ENCODE data around the gene PRLH.

The PRLH gene, protein sequence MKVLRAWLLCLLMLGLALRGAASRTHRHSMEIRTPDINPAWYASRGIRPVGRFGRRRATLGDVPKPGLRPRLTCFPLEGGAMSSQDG

DNA sequence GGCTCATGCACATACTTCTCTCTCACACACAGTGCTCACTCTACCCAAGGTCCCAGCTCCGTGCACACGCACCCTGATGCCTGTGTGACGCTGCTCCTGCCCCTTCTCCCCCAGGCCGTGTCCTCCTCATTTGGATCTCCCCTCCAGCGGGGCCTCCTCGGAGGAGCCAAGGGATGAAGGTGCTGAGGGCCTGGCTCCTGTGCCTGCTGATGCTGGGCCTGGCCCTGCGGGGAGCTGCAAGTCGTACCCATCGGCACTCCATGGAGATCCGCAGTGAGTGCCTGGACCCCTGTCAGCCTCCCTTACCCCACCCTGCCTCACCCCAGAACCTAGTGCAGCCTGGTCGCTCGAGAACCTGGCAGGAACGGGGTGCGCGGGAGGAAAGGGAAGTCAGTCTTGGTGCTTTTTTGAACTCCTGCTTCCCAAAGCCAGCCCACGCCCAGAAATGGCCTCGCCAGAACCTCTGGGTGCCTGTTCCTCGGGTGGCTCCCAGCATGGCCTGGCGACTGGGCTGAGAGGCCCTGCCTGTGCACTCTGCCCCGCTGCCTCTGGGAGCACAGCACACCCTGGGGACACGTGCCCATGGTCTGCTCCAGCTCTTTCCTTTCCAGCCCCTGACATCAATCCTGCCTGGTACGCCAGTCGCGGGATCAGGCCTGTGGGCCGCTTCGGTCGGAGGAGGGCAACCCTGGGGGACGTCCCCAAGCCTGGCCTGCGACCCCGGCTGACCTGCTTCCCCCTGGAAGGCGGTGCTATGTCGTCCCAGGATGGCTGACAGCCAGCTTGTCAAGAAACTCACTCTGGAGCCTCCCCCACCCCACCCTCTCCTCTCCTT, at the start of gene PRLH:
TSS of gene PRLH (plus strand) at position 174 of the 835 bp plus-strand sequence. CDS start at position 174, 0 bp downstream.
- no peak for DNase-seq

DNA sequence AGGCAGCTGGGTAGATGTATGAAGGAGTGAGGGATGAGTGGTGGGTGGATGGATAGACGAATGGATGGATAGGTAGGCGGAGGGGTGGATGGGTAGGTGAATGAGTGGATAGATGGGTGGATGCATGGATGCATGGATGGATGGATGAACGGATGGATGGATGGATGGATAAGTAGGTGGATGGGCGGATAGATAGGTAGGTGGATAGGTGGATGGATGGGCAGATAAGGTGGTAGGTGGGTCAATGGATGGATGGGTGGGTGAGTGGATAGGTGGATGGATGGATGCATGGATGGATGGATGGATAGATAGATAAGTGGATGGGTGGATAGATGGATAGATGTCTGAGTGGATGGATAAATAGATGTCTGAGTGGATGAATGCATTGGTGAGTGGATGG, 49.2 kb upstream of the PRLH start:
- no peak for DNase-seq

DNA sequence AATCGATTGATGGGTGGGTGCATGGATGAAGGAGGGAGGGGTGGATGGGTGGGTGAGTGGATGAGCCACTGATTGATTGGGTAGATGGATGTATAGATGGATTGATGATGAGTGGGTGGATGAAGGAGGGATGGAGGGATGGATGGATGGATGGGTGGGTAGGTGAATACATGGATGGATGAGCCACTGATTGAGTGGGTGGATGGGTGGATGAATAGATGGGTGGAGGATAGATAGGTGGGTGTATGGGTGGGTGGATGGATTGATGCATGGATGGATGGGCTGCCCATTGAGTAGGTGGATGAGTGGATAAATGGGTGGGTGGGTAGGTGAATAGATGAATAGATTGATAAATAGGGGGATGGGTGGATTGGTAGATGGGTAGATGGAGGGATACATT, 48.4 kb upstream of the PRLH start:
- no peak for DNase-seq

DNA sequence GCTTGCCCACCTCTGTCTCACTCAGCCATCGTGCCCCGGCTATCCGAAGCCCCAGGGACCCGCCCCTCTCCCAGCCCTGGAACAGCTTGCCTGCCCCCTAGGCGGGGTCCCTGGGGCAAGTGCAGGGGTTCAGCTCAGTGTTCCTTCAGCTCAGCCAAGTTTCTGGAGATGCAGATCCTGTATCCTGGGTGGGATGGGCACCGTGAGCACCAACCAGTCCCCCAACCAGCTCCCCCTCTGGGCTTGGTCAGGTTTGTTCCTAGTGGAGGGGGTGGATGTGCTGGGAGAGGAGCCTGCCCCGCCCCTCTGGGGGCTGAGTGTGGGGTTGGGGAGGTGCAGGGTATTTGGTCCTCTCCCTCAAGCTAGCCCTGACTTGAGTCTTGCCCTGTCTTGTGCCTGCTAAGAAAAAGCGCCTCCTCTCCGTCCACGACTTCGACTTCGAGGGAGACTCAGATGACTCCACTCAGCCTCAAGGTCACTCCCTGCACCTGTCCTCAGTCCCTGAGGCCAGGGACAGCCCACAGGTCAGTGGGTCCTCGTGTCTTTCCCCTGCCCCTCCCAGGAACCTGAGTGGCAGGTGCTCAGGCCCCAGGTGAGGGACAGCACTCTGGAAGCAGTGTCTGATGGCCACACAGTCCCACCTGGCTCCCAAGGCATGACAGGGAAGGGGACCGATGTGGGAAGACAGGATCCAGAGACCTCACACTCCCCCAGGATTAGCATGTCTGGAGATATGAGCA, 46.7 kb upstream of the PRLH start:
- DNase-seq = no peak

DNA sequence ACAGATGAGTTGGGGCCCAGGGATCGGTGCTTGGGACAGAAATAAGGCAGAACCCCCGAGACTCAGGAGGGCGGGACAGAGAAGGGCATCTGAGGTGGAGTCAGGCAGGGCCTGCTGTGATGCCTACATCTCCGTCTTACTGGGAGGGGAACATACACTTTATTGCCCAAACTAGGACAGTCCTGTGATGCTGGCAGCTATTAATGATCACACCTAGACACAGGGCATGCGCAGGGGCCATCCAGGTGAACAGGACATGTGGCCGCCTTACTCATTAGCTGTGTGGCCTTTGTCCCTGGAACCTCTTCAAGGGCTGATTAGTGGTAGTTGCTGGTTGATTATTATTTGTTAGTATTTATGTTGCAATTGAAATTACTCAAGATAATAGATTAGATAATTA, 46.1 kb upstream of the PRLH start:
- no peak for DNase-seq

DNA sequence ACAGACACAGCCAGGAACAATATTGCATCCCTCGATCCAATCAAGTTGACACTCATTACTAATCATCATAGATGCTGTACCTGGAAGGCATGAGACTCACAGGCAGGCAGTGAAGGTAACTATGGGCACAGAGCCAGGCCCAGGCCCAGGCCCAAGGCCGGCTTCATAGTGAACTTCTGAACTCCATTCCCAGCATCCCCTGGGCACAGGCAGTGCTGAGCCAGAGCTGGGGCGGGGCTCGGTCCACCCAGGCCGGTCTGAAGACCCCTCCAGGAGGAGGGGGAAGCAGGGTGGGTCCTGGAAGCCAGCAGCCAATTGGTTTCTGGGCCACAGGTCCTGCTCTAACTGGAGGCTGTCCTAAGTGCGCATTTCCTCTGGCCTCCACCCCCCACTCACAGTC, 41.7 kb upstream of the PRLH start:
- DNase-seq = no peak

- DNase-seq = no peak
These were observed 40.7 kb upstream of the PRLH start for GRCh38 chr2:237525559-237526157.

- no peak for DNase-seq
These were observed 39.1 kb upstream of the PRLH start for GRCh38 chr2:237527233-237527632.

GRCh38 chr2:237527766-237528165, 38.6 kb upstream of the PRLH start:
- no peak for DNase-seq

DNA sequence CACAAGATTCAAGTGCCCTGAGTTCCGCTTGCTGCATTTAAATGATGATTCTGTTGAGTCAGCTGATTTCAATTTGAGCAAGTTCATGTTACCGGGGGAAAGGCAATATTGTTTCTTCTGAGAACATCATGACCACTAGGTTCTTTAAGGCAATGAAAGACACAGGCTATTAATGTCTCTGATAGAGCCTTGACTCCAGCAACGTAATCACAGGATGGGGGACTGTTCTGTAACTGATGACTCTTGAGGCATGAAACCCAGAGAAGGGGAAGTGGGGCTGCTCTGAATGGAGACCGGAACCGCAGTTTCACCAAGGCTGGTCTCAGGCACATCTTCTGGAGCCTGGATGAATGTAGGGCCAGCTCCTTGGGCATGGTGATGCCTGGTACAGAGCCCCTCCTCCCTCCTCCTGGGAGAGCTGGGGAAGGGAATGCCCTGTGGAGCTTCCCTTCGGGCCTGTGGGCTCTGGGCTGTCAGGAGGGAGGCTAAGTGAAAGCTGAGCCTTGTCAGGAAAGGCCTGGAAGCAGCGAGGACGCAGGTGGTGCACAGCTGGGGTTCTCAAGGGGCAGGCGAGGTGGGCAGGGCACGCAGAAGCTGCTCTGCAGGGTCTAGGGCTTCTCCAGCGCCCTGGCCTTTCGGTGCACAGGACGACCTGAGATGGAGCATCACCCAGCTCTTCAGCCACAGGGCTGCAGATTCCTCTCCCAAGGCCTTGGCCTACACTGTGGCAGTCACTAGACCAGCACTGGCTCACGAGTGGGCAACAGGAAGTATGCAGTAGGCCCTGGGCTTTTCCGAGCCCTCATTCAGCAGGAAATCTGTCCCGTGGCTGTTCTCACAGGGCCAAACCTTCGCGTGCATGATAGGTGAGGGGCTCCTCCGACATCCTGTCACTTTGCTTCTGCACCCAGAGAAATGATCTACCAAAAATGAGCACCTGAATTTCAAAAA, 36.6 kb upstream of the PRLH start:
- no peak for DNase-seq

DNA sequence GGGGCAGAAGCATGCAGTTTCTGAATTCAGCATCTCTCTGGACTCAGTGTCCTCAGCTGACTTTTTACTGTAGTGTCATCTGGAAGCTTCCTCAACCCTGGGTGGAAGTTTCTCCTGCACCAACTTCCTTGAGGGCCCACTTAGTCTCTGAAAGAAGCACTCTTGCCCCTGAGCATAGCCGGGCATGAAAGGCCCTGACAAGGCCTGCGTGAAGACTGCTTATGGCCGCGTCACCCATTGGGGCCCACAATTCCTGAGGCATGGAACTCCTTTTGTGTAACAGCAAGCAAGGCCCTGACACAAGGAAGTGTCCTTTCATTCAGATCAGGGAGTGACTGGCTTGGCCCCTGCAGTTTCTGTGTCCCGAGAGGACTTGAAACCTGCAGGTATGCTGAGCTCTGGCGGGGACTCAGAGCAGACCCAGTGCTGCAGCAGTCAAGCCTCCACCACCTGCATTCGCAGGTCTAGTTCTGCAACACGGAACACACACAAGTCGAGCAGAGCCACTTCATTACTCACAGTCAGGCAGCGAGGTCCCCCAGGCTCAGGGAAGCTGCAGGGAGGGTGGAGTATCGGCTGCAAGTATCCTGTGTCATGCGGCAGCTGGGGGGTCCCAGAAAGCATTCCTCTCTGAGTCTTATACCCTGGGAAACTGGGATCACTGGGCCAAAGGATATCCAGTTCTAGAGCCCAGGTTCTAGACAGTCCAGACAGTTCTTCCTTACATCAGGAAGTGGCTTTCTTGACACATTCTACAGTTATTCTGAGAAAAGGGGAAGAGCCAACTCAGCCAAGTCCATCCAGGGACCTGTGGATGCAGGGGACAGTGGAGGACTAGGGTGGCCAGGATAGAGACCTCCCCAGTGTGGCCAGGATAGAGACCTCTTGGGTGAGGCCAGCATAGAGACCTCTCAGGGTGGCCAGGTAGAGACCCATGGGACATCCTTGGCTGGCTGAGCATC, 35.6 kb upstream of the PRLH start:
- no peak for DNase-seq

GRCh38 chr2:237532160-237532559, 34.2 kb upstream of the PRLH start:
- DNase-seq = no peak

DNA sequence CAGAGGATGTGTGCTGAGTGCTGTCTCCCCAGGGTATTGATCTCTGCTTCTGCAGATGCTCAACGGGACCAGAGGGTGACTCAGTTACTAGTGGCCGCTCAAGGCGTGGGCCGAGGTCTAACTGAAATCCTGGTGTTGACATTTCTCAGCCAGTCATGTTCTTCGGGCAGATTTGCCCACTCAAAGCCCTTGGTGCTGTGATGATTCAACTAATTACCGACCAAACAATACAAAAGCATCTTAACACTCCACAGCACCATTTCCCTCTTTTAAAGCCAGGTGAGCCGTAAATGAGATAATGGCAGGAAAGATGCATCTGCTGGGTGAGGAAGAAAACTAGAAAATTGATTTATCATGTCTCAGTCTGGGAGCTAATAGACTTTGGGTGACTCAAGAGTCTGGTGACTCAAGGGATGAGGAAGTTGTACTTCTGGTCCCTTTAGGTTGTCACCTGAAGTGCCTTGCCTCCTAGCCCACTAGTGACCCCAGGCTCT, 32.7 kb upstream of the PRLH start:
- DNase-seq = no peak

- no peak for DNase-seq
These were observed 32.0 kb upstream of the PRLH start for GRCh38 chr2:237534380-237534779.

- no peak for DNase-seq
These were observed 30.8 kb upstream of the PRLH start for GRCh38 chr2:237535385-237536082.

DNA sequence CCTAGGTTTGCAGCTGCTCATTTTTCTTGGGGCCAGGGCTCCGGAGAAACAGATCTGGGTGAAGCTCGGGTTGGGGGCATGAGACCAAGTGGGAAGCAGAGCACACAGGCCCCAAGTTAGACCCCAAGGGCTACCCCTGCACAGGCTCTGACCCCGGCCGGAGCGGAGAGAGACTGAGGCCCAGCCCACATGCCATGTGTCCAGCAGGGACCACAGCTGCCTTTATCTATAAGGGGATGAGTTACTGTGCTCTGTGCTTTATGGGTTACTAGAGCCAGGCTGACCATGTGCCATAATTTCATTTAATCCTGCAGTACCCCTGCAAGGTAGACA, 30.3 kb upstream of the PRLH start:
- DNase-seq = no peak

DNA sequence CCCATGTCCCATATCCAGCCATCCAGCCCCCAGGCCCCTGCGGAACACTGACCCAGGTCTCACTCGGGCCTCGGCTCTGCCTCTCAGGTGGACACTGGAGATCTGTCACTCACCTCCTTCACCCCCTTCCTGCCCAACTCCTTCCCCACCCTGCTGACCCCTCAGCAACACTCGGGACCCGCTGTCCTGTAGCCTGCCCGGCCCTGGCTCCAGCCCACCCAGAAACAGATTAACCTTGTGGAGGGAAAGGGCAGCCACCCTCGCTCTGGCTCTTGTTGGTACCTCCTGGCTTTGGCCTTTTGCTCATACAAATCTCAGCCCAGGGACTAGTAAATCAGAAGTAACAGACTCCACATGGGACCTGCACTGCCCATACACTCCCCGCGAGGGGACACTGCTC, 29.8 kb upstream of the PRLH start:
- DNase-seq = no peak

- no peak for DNase-seq
These were observed 28.2 kb upstream of the PRLH start for GRCh38 chr2:237538001-237538720.

DNA sequence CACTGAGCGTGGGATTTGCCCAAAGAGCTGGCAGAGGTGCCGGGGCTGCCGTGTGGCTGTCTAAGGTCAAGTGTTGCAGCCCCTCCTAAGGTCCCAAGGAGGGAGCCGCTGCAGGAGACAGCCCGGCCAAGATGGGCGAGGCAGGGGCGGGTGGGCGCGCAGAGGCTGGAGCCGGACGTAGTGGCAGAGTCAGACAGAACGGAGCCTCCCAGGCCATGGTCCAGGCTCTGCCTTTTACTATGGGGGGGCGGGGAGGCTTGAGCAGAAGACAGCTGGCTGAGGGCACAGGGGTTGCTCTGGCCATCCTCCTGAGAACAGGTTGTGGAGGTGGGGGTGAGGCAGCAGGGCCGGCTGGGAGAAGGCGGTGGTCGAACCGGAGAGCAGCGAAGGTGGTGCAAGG, 27.5 kb upstream of the PRLH start:
- no peak for DNase-seq

- no peak for DNase-seq
These were observed 26.7 kb upstream of the PRLH start for GRCh38 chr2:237539681-237540080.
